Peyer's patch (tissue), 4 donors: ENCODE results near the gene ADK.

Source experiments
- POLR2A ChIP-seq, 2 donors: fragments of 450-650 bp; IDR thresholded peaks; one replicate each; pipeline ENCODE4 v1.5.1; 2017; ENCODE audit warnings: antibody characterized with exemption in 2 of 2, mild to moderate bottlenecking in 2 of 2, moderate library complexity in 2 of 2
- TF ChIP-seq, protein P1 (sequence below), 6 experiments: fragments of 450-650 bp in 4 of 6; fragments of 200-600 bp in 2 of 6; sonication (generic) in 1 of 6; IDR thresholded peaks; one replicate each; pipeline ENCODE4 v1.5.1; 2017 to 2019; ENCODE audit warnings: antibody characterized with exemption in 6 of 6, mild to moderate bottlenecking in 3 of 6, moderate library complexity in 1 of 6

DNA sequence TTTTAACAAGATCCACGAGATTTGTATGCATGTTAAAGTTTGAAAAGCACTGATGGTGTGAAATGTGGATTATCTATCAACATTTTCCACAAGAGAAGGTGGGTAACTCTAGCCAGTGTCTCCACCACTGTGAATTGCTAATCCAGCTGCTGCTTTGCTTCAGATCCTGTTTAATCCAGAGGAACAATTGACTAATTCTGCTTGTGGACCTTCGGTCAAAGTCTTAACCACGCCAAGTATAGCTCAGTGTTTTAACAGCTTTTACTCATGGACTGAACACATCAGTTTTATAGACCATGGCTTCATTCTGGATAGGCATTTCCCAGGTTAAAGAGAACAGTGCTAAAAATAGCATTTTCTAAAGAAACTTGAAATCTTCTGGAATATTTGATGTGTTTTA lies 23.5 kb downstream of the ADK start:
- TF ChIP-seq, protein P1, sequence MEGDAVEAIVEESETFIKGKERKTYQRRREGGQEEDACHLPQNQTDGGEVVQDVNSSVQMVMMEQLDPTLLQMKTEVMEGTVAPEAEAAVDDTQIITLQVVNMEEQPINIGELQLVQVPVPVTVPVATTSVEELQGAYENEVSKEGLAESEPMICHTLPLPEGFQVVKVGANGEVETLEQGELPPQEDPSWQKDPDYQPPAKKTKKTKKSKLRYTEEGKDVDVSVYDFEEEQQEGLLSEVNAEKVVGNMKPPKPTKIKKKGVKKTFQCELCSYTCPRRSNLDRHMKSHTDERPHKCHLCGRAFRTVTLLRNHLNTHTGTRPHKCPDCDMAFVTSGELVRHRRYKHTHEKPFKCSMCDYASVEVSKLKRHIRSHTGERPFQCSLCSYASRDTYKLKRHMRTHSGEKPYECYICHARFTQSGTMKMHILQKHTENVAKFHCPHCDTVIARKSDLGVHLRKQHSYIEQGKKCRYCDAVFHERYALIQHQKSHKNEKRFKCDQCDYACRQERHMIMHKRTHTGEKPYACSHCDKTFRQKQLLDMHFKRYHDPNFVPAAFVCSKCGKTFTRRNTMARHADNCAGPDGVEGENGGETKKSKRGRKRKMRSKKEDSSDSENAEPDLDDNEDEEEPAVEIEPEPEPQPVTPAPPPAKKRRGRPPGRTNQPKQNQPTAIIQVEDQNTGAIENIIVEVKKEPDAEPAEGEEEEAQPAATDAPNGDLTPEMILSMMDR (IDR thresholded peaks at IDR 0.05): no peak
- TF ChIP-seq POLR2A (IDR thresholded peaks at IDR 0.05): no peak
